ENCODE results near the gene AOPEP.

The AOPEP gene

GRCh38 chr9:94872083-94872833 lies 145.8 kb downstream of the AOPEP start:
- no peak for DNase-seq

GRCh38 chr9:94872891-94873511 lies 146.5 kb downstream of the AOPEP start:
- DNase-seq, result no peak

GRCh38 chr9:94874316-94874715 lies 147.8 kb downstream of the AOPEP start:
- no peak for DNase-seq

- peak in 1 of 5 experiments; percentile 62 for DNase-seq
Measured at GRCh38 chr9:94875300-94876020, 149.0 kb downstream of the AOPEP start.

GRCh38 chr9:94878804-94879203 lies 152.3 kb downstream of the AOPEP start:
- peak in 1 of 5 experiments; percentile 88 for DNase-seq

GRCh38 chr9:94879230-94879629 lies 152.7 kb downstream of the AOPEP start:
- peak in 1 of 5 experiments; percentile 51 for DNase-seq

GRCh38 chr9:94881023-94881422 lies 154.5 kb downstream of the AOPEP start:
- DNase-seq, result no peak

- no peak for DNase-seq
Measured at GRCh38 chr9:94881454-94881853, 155.0 kb downstream of the AOPEP start.

- no peak for DNase-seq
Measured at GRCh38 chr9:94881940-94882339, 155.4 kb downstream of the AOPEP start.

GRCh38 chr9:94882966-94883641 lies 156.6 kb downstream of the AOPEP start:
- DNase-seq, result no peak

- DNase-seq, result no peak
Measured at GRCh38 chr9:94885854-94886447, 159.5 kb downstream of the AOPEP start.

- no peak for DNase-seq
Measured at GRCh38 chr9:94887721-94888120, 161.2 kb downstream of the AOPEP start.

- no peak for DNase-seq
Measured at GRCh38 chr9:94888775-94889174, 162.3 kb downstream of the AOPEP start.

- no peak for DNase-seq
Measured at GRCh38 chr9:94889628-94890027, 163.1 kb downstream of the AOPEP start.

- DNase-seq, result no peak
Measured at GRCh38 chr9:94891183-94891582, 164.7 kb downstream of the AOPEP start.

GRCh38 chr9:94892675-94893074 lies 166.2 kb downstream of the AOPEP start:
- no peak for DNase-seq

GRCh38 chr9:94894094-94894699 lies 167.7 kb downstream of the AOPEP start:
- DNase-seq, result no peak

- DNase-seq, result peak in 1 of 5 experiments; percentile 80
Measured at GRCh38 chr9:94895668-94896067, 169.2 kb downstream of the AOPEP start.

GRCh38 chr9:94896512-94896911 lies 170.0 kb downstream of the AOPEP start:
- no peak for DNase-seq

- DNase-seq, result no peak
Measured at GRCh38 chr9:94899464-94900221, 173.1 kb downstream of the AOPEP start.

GRCh38 chr9:94900222-94901018 lies 173.9 kb downstream of the AOPEP start:
- peak in 1 of 5 experiments; percentile 45 for DNase-seq

All from T-helper 2 cell (primary cell).